Keratinocyte (primary cell): ENCODE data around the gene PSTPIP2. TPM values are rescaled to one million over a fixed set of nuclear protein-coding genes. Genes with fewer than 3 reads are reported as not detected.
A peak's percentile ranks its signal among the peaks of the same experiment; 100 is the strongest.

ENCODE experiments used
- DNase-seq: peaks from one replicate; pipeline ENCODE4 v3.0.0-alpha.2; 2011; ENCODE audit warnings: low read depth, missing footprints, low spot score
- FAIRE-seq: peaks from 2 replicates; lab custom pipeline; 2011; peaks lifted over from hg19 to GRCh38; lab: Jason Lieb, UNC
- H2AFZ ChIP-seq: 2 replicates; pipeline ENCODE4 v1.6.0; 2012; ENCODE audit warnings: low read length, control low read depth, inconsistent platforms; ENCODE audit not compliant: control insufficient read depth
- H3K27ac ChIP-seq: 2 replicates; pipeline ENCODE4 v1.5.1; 2011; ENCODE audit warnings: low read length; ENCODE audit not compliant: control insufficient read depth, insufficient read depth
- H3K27me3 ChIP-seq: 3 replicates; pipeline ENCODE4 v1.6.0; 2011; ENCODE audit warnings: low read length; ENCODE audit not compliant: control insufficient read depth, insufficient read depth; ENCODE audit errors: extremely low read depth
- H3K36me3 ChIP-seq, 2 experiments: 2 replicates in 1 of 2; 3 replicates in 1 of 2; pipeline ENCODE4 v1.5.1; 2011; ENCODE audit warnings: low read length in 2 of 2, mild to moderate bottlenecking in 1 of 2; ENCODE audit not compliant: control insufficient read depth in 2 of 2, insufficient read depth in 2 of 2; ENCODE audit errors: extremely low read depth in 1 of 2
- H3K4me1 ChIP-seq: 3 replicates; pipeline ENCODE4 v1.5.1; 2011; ENCODE audit warnings: low read length; ENCODE audit not compliant: control insufficient read depth, insufficient read depth; ENCODE audit errors: extremely low read depth
- H3K4me2 ChIP-seq: 3 replicates; pipeline ENCODE4 v1.6.0; 2011; ENCODE audit warnings: low read depth, low read length; ENCODE audit not compliant: control insufficient read depth, insufficient read depth; ENCODE audit errors: extremely low read depth
- H3K4me3 ChIP-seq, 3 experiments: fragments of 200-600 bp in 1 of 3; sonication (generic) in 1 of 3; 2 replicates in 2 of 3; 3 replicates in 1 of 3; pipeline ENCODE4 v1.5.1; 2011 to 2016; ENCODE audit warnings: low read length in 3 of 3, mild to moderate bottlenecking in 3 of 3, control low read depth in 2 of 3, inconsistent platforms in 1 of 3, low read depth in 1 of 3, mixed read lengths in 1 of 3, mixed run types in 1 of 3, moderate library complexity in 1 of 3; ENCODE audit not compliant: control insufficient read depth in 2 of 3, insufficient read depth in 2 of 3; ENCODE audit errors: extremely low read depth in 1 of 3
- H3K79me2 ChIP-seq: 2 replicates; pipeline ENCODE4 v1.6.0; 2012; ENCODE audit warnings: low read length; ENCODE audit not compliant: control insufficient read depth, insufficient read depth
- H3K9ac ChIP-seq: 3 replicates; pipeline ENCODE4 v1.6.0; 2011; ENCODE audit warnings: low read length; ENCODE audit not compliant: control insufficient read depth, insufficient read depth; ENCODE audit errors: extremely low read depth
- H3K9me1 ChIP-seq: 3 replicates; pipeline ENCODE4 v1.6.0; 2011; ENCODE audit warnings: low read length; ENCODE audit not compliant: control insufficient read depth, insufficient read depth; ENCODE audit errors: extremely low read depth
- H3K9me3 ChIP-seq: 2 replicates; pipeline ENCODE4 v1.5.1; 2012; ENCODE audit warnings: low read depth, low read length; ENCODE audit not compliant: control insufficient read depth
- H4K20me1 ChIP-seq: 3 replicates; pipeline ENCODE4 v1.6.0; 2011; ENCODE audit warnings: low read length; ENCODE audit not compliant: control insufficient read depth, insufficient read depth; ENCODE audit errors: extremely low read depth
- EZH2 ChIP-seq: IDR thresholded peaks from one replicate; pipeline ENCODE4 v1.6.1; 2012; ENCODE audit warnings: inconsistent platforms, mild to moderate bottlenecking, low read length, moderate library complexity
- dilution Hi-C: fragments of 300-500 bp; cut with MboI; formaldehyde crosslinking; loops from one replicate; pipeline ENCODE4 v1.7.0; 2020; ENCODE audit warnings: low sequenced_read_pairs; ENCODE audit not compliant: extremely low pct_ligation_motif_present
- polyA plus RNA-seq, 5 experiments: library from polyadenylated mRNA; depleted of rRNA in 3 of 5; stranded (reverse) in 3 of 5; stranded (forward) in 1 of 5; unstranded in 1 of 5; fragments of >200 nt; gene quantifications; 1 replicate in 1 of 5; 2 replicates in 3 of 5; 3 replicates in 1 of 5; pipeline versions ENCODE4 v1.2.1 to v1.2.3, GENCODE V29; 2011 to 2012; ENCODE audit warnings: missing spikeins in 2 of 5, low read depth in 1 of 5, low replicate concordance in 1 of 5
- TF ChIP-seq, protein P1 (sequence below), 3 experiments: IDR thresholded peaks in 1 of 3; conservative IDR thresholded peaks in 1 of 3; optimal IDR thresholded peaks in 1 of 3; 2 replicates in 2 of 3; 3 replicates in 1 of 3; pipeline versions ENCODE3 to v1.5.1; 2011; ENCODE audit warnings: low read length in 3 of 3, mild to moderate bottlenecking in 3 of 3, moderate library complexity in 2 of 3, control low read depth in 1 of 3, inconsistent platforms in 1 of 3; ENCODE audit not compliant: insufficient read depth in 2 of 3; ENCODE audit errors: extremely low read depth in 1 of 3

PSTPIP2 gene
- polyA plus RNA-seq, 1 donor (not counting 4 experiments of a cell fraction or from before 2014, with no cell fraction given): 27.3 TPM

DNA sequence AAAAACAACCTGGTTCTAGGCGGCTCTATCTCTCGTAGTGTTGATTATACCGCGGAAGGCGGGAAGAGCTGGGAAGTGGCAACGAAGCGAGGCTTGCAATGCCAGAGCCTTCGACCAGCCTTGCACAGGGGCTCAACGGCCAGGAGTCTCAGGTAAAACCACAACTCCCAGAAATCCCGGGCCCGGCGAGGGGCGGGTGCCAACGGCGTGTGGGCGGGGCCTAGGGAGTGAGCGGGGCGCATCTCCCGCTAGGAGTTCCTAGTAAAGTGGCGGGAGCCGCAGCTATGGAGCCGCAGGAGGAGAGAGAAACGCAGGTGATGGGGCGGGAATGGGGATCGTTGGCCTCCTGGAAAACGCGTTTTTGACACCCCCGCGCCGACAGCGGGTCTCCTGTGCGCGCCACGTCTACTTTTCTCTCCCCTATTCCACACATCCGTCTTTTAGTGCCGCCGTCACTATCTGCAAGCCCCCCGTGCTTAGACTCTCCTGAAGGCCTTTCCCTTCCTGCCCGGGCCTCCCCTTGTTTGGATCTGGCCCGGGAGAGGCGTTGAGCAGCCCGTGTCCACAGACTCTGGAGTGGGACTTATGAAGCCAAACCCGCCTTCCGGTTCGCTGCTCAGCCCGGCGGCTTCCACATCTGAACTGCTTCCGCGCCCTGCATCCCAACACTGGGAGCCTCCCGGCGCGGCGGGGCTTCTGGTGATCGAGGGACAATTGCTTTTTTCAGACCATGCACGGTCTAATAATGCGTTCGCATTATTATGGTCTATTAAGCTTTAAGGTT, 32.3 kb upstream of the PSTPIP2 start, which contains the start of gene HAUS1:
Gene HAUS1 (plus strand): TSS at position 258 of the 784 bp plus-strand sequence. CDS start 27 bp downstream, at position 285.
- Histone ChIP-seq H3K27ac (peak within 1 kb of the TSS; percentile 79), H2AFZ (peak within 1 kb of the TSS; percentile 98), H3K27me3 (no peaks in the 10 kb centered on the region), H4K20me1 (no peaks in the 10 kb centered on the region), H3K79me2 (peaks cover 3% of the 10 kb centered on the region), H3K36me3 (no peaks in the 10 kb centered on the region), H3K9me3 (no peaks in the 10 kb centered on the region), H3K9me1 (no peaks in the 10 kb centered on the region), H3K4me1 (peaks cover 3% of the 10 kb centered on the region), H3K9ac (peak within 1 kb of the TSS; percentile 90), H3K4me3 (peak within 1 kb of the TSS; percentile 68 to 95 (median 85)), H3K4me2 (peak within 1 kb of the TSS; percentile 87)
- DNase-seq (peak; percentile 17), FAIRE-seq (peak; percentile 48)
- TF ChIP-seq EZH2: no peak
- TF ChIP-seq, protein P1, sequence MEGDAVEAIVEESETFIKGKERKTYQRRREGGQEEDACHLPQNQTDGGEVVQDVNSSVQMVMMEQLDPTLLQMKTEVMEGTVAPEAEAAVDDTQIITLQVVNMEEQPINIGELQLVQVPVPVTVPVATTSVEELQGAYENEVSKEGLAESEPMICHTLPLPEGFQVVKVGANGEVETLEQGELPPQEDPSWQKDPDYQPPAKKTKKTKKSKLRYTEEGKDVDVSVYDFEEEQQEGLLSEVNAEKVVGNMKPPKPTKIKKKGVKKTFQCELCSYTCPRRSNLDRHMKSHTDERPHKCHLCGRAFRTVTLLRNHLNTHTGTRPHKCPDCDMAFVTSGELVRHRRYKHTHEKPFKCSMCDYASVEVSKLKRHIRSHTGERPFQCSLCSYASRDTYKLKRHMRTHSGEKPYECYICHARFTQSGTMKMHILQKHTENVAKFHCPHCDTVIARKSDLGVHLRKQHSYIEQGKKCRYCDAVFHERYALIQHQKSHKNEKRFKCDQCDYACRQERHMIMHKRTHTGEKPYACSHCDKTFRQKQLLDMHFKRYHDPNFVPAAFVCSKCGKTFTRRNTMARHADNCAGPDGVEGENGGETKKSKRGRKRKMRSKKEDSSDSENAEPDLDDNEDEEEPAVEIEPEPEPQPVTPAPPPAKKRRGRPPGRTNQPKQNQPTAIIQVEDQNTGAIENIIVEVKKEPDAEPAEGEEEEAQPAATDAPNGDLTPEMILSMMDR (optimal IDR thresholded peaks at IDR 0.05 in 1 of 3, IDR thresholded peaks at IDR 0.05 in 1 of 3, conservative IDR thresholded peaks at IDR 0.05 in 1 of 3; ENCODE audit: extremely low read depth in 1 of 3, insufficient read depth in 2 of 3, low read length in 3 of 3): no peak
- dilution Hi-C loops: no loop called here

DNA sequence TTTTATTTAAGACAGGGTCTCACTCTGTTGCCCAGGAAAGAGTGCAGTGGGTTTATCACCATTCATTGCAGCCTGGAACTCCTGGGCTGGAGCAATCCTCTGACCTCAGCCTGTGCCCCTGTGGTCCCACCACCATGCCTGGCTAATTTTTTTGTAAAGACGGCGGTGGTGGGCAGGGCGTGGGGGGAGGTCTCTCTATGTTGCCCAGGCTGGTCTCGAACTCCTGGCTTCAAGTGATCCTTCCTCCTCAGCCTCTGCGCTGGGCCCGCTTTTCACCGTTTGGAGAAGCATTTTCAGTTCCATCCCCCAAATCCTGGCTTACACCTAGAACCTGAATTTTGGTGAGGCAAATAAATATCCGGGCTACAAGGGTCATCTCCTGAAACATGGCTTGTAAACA, 27.4 kb upstream of the PSTPIP2 start:
- Histone ChIP-seq H3K27ac (no peak overlapping the region), H3K9me3 (no peaks in the 10 kb centered on the region), H3K4me3 (no peak overlapping the region), H2AFZ (no peak overlapping the region), H3K9ac (no peak overlapping the region), H4K20me1 (no peaks in the 10 kb centered on the region), H3K9me1 (no peaks in the 10 kb centered on the region), H3K79me2 (peaks cover 36% of the 10 kb centered on the region), H3K4me2 (no peak overlapping the region), H3K27me3 (no peaks in the 10 kb centered on the region), H3K4me1 (peaks cover 13% of the 10 kb centered on the region), H3K36me3 (peaks cover 0 to 3% of the 10 kb centered on the region in 2 experiments)
- DNase-seq (no peak), FAIRE-seq (no peak)
- TF ChIP-seq EZH2: no peak
- TF ChIP-seq, protein P1 (optimal IDR thresholded peaks at IDR 0.05 in 1 of 3, IDR thresholded peaks at IDR 0.05 in 1 of 3, conservative IDR thresholded peaks at IDR 0.05 in 1 of 3; ENCODE audit: extremely low read depth in 1 of 3, insufficient read depth in 2 of 3, low read length in 3 of 3): no peak
- dilution Hi-C loops: no loop called here
